ENCODE data around the gene CNTNAP4. TPM values are rescaled to one million over a fixed set of nuclear protein-coding genes. Genes with fewer than 3 reads are reported as not detected.

Gene CNTNAP4
- total RNA-seq, 1 experiment from 2014 or later = not detected

GRCh38 chr16:76278980-76279379 is 1.8 kb downstream of the CNTNAP4 start (continued):
- TF ChIP-seq ERG (CRISPR knock-in tag; IDR thresholded peaks at IDR 0.05) (no peak), FOXP4 (CRISPR knock-in tag; IDR thresholded peaks at IDR 0.05) (no peak), ATF1 (CRISPR knock-in tag; IDR thresholded peaks at IDR 0.05) (no peak), ZNF532 (CRISPR knock-in tag; IDR thresholded peaks at IDR 0.05; ENCODE audit: borderline replicate concordance) (no peak), TEAD4 (CRISPR knock-in tag; IDR thresholded peaks at IDR 0.05) (no peak), NR1H2 (CRISPR knock-in tag; IDR thresholded peaks at IDR 0.05) (no peak), USF1 (CRISPR knock-in tag; IDR thresholded peaks at IDR 0.05) (no peak)

- ChIA-PET POLR2A (no interaction called here), CTCF (no interaction called here)
- DNase-seq (ENCODE audit: low spot score) (no peak), ATAC-seq (no peak)
- Mint-ChIP-seq H3K36me3 (peaks cover 7% of the 10 kb centered on the region; the same call in 1 of the 2 replicates), H3K27me3 (ENCODE audit: low read depth) (peaks cover 17% of the 10 kb centered on the region), H3K4me3 (no peak overlapping the region), H3K4me1 (no peaks in the 10 kb centered on the region), H3K9me3 (peaks cover 38% of the 10 kb centered on the region), H3K27ac (no peak overlapping the region)
- no peak for TF ChIP-seq CBFB (CRISPR knock-in tag; IDR thresholded peaks at IDR 0.05; ENCODE audit: low read depth)
- no peak for TF ChIP-seq USF2 (CRISPR knock-in tag; IDR thresholded peaks at IDR 0.05)
- TF ChIP-seq SOX15 (CRISPR knock-in tag; IDR thresholded peaks at IDR 0.05) = no peak
- no peak for TF ChIP-seq STAT6 (CRISPR knock-in tag; conservative IDR thresholded peaks at IDR 0.05; ENCODE audit: low read depth)
Measured at GRCh38 chr16:76280421-76281215, 3.4 kb downstream of the CNTNAP4 start.

Measured in WTC11 (cell line).